Sigmoid colon (tissue), 4 donors: Measurements from ENCODE around the gene CCNYL1.

Source experiments
- EP300 ChIP-seq, 4 donors: sonication (generic); formaldehyde crosslinking; IDR thresholded peaks; one replicate each; pipeline ENCODE4 v1.6.1; 2017; ENCODE audit warnings: antibody characterized with exemption in 4 of 4
- POLR2A ChIP-seq, 2 donors: fragments of 450-650 bp; IDR thresholded peaks; one replicate each; pipeline ENCODE4 v1.6.1; 2016; ENCODE audit warnings: antibody characterized with exemption in 2 of 2, mild to moderate bottlenecking in 2 of 2, moderate library complexity in 2 of 2
- TF ChIP-seq, protein P1 (sequence below), 4 experiments: fragments of 450-650 bp in 3 of 4; fragments of 200-600 bp in 1 of 4; IDR thresholded peaks; one replicate each; pipeline ENCODE4 v1.5.1; 2016 to 2019; ENCODE audit warnings: antibody characterized with exemption in 4 of 4, mild to moderate bottlenecking in 3 of 4, moderate library complexity in 2 of 4

DNA sequence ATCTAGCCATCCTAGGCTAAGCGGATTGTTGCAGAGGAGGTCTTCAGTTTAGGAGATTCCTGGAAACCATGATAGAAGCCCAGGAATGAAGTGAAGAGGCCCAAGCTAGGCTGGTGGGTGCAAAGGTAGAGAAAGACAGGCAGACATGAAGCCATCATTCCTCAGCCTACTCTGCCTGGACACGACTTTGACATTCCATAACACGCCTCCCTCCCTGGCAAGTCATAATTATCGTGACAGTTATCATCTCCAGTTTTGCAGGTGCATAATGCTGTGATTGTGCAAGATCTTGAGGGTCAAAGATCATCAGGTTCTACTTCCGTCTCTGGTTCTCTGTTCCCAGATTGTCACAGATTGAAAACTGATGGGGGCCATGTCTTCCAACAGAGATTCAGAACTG, 73.5 kb downstream of the CCNYL1 start:
- TF ChIP-seq, protein P1, sequence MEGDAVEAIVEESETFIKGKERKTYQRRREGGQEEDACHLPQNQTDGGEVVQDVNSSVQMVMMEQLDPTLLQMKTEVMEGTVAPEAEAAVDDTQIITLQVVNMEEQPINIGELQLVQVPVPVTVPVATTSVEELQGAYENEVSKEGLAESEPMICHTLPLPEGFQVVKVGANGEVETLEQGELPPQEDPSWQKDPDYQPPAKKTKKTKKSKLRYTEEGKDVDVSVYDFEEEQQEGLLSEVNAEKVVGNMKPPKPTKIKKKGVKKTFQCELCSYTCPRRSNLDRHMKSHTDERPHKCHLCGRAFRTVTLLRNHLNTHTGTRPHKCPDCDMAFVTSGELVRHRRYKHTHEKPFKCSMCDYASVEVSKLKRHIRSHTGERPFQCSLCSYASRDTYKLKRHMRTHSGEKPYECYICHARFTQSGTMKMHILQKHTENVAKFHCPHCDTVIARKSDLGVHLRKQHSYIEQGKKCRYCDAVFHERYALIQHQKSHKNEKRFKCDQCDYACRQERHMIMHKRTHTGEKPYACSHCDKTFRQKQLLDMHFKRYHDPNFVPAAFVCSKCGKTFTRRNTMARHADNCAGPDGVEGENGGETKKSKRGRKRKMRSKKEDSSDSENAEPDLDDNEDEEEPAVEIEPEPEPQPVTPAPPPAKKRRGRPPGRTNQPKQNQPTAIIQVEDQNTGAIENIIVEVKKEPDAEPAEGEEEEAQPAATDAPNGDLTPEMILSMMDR (IDR thresholded peaks at IDR 0.05): no peak
- TF ChIP-seq EP300 (IDR thresholded peaks at IDR 0.05): no peak
- no peak for TF ChIP-seq POLR2A (IDR thresholded peaks at IDR 0.05)
